Loucy (cell line): ENCODE measurements around the gene KIAA1328.

Experiments
- H2AFZ ChIP-seq: fragments of 200-600 bp; sonication (generic); 2 replicates; pipeline ENCODE4 v1.6.0; 2016; ENCODE audit warnings: antibody characterized with exemption, mild to moderate bottlenecking, low read length, moderate library complexity
- H3F3A ChIP-seq: fragments of 200-600 bp; 2 replicates; pipeline ENCODE4 v1.6.0; 2016; ENCODE audit warnings: antibody characterized with exemption, low read depth, mild to moderate bottlenecking
- H3K27me3 ChIP-seq: fragments of 200-600 bp; sonication (generic); 2 replicates; pipeline ENCODE4 v1.6.1; 2014; ENCODE audit warnings: low read length, mild to moderate bottlenecking; ENCODE audit not compliant: insufficient read depth, poor library complexity, severe bottlenecking
- H3K36me3 ChIP-seq: fragments of 200-600 bp; sonication (generic); 2 replicates; pipeline ENCODE4 v1.6.1; 2016; ENCODE audit warnings: low read length; ENCODE audit not compliant: insufficient read depth
- H3K4me1 ChIP-seq: fragments of 200-600 bp; sonication (generic); 2 replicates; pipeline ENCODE4 v1.5.1; 2014; ENCODE audit warnings: low read length, mild to moderate bottlenecking; ENCODE audit not compliant: insufficient read depth, poor library complexity, severe bottlenecking
- H3K4me2 ChIP-seq: fragments of 200-600 bp; sonication (generic); 2 replicates; pipeline ENCODE4 v1.6.0; 2014; ENCODE audit warnings: antibody characterized with exemption, low read length, low read depth, mild to moderate bottlenecking; ENCODE audit not compliant: poor library complexity, severe bottlenecking
- H3K4me3 ChIP-seq: fragments of 200-600 bp; sonication (generic); 2 replicates; pipeline ENCODE4 v1.5.1; 2014; ENCODE audit warnings: low read length, mild to moderate bottlenecking, mixed read lengths; ENCODE audit not compliant: poor library complexity, severe bottlenecking
- H3K79me2 ChIP-seq: fragments of 200-600 bp; sonication (generic); 2 replicates; pipeline ENCODE4 v1.6.1; 2014; ENCODE audit warnings: low read length; ENCODE audit not compliant: insufficient read depth
- H3K9ac ChIP-seq: fragments of 200-600 bp; sonication (generic); 2 replicates; pipeline ENCODE4 v1.6.0; 2014; ENCODE audit warnings: mild to moderate bottlenecking, low read depth, low read length, moderate library complexity; ENCODE audit not compliant: poor library complexity, severe bottlenecking
- H3K9me2 ChIP-seq: fragments of 200-600 bp; sonication (generic); replicated peaks from 2 replicates; pipeline ENCODE4 v1.6.1; 2016; ENCODE audit warnings: low read depth, low read length, mixed read lengths
- H3K9me3 ChIP-seq: fragments of 200-600 bp; sonication (generic); 2 replicates; pipeline ENCODE4 v1.6.1; 2014; ENCODE audit warnings: mild to moderate bottlenecking, antibody characterized with exemption, low read length, low read depth; ENCODE audit not compliant: insufficient read depth
- H4K20me1 ChIP-seq: fragments of 200-600 bp; sonication (generic); 2 replicates; pipeline ENCODE4 v1.6.0; 2014; ENCODE audit warnings: antibody characterized with exemption, low read length, mild to moderate bottlenecking; ENCODE audit not compliant: insufficient read depth, poor library complexity, severe bottlenecking
- EZH2phosphoT487 ChIP-seq: fragments of 200-600 bp; IDR thresholded peaks from 2 replicates; pipeline ENCODE4 v1.6.1; 2018; ENCODE audit warnings: antibody characterized with exemption, mild to moderate bottlenecking, moderate library complexity, borderline replicate concordance
- TF ChIP-seq, protein P1 (sequence below): fragments of 200-600 bp; sonication (generic); conservative IDR thresholded peaks from 2 replicates; pipeline ENCODE4 v1.5.1; 2014; ENCODE audit warnings: mild to moderate bottlenecking, antibody characterized with exemption, low read length

Gene KIAA1328

DNA sequence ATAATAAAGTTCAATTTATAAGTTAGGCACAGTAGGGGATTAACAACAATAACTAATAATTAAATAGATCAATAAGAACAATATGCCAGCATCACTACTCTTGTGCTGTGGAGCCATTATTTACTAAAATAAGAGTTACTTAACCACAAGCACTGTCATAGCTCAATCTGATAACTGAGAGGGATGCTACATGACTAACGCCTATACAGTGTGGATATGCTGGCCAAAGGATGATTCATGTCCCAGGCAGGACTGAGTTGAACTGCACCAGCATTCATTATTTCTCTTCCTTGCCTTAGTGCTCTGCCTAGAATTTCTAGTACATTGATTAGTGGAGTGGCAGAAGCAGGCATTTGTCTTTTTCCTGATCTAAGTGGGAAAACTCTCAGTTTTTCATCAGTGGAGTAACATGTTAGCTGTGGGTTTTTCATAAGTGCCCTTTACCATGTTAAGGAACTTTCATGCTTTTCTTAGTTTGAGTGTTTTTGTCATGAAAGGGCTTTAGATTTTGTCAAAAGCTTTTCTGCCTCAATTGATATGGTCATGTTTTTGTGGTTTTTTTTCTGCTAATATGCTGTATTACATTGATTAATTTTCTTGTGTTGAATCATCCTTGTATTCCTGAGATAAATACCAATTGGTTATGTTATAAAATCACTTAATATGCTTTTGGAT lies 21.7 kb downstream of the KIAA1328 start:
- Histone ChIP-seq H2AFZ (no peak overlapping the region), H3K9me3 (peaks cover 11% of the 10 kb centered on the region; the same call in 1 of the 2 replicates), H3K9ac (no peak overlapping the region), H4K20me1 (no peaks in the 10 kb centered on the region), H3K4me3 (no peak overlapping the region), H3K79me2 (no peaks in the 10 kb centered on the region), H3K36me3 (peaks cover 3% of the 10 kb centered on the region; the same call in 1 of the 2 replicates), H3K4me2 (no peak overlapping the region), H3K9me2 (no peaks in the 10 kb centered on the region), H3K4me1 (no peaks in the 10 kb centered on the region), H3F3A (no peaks in the 10 kb centered on the region), H3K27me3 (no peaks in the 10 kb centered on the region)
- TF ChIP-seq EZH2phosphoT487, result no peak
- TF ChIP-seq, protein P1, sequence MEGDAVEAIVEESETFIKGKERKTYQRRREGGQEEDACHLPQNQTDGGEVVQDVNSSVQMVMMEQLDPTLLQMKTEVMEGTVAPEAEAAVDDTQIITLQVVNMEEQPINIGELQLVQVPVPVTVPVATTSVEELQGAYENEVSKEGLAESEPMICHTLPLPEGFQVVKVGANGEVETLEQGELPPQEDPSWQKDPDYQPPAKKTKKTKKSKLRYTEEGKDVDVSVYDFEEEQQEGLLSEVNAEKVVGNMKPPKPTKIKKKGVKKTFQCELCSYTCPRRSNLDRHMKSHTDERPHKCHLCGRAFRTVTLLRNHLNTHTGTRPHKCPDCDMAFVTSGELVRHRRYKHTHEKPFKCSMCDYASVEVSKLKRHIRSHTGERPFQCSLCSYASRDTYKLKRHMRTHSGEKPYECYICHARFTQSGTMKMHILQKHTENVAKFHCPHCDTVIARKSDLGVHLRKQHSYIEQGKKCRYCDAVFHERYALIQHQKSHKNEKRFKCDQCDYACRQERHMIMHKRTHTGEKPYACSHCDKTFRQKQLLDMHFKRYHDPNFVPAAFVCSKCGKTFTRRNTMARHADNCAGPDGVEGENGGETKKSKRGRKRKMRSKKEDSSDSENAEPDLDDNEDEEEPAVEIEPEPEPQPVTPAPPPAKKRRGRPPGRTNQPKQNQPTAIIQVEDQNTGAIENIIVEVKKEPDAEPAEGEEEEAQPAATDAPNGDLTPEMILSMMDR, result no peak

DNA sequence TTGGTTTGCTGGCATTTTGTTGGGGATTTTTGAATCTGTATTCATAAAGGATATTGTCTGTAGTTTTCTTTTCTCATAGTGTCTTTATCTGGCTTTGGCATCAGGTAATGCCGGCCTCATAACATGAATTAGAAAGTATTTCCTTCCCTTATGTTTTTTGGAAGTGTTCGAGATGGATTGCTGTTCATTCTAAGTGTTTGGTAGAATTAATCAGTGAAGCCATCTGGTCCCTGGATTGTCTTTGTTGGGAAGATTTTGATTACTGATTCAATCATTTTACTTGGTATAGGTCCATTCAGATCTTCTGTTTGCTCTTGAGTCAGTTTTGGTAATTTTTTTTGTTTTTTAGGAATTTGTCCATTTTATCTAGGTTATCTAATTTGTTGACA lies 22.3 kb downstream of the KIAA1328 start:
- H3K27me3 ChIP-seq, result no peaks in the 10 kb centered on the region
- no peak overlapping the region for H2AFZ ChIP-seq
- no peak overlapping the region for H3K4me2 ChIP-seq
- no peaks in the 10 kb centered on the region for H3F3A ChIP-seq
- peaks cover 11% of the 10 kb centered on the region; the same call in 1 of the 2 replicates for H3K9me3 ChIP-seq
- H3K4me1 ChIP-seq, result no peaks in the 10 kb centered on the region
- H3K9me2 ChIP-seq, result no peaks in the 10 kb centered on the region
- no peak overlapping the region for H3K4me3 ChIP-seq
- no peak overlapping the region for H3K9ac ChIP-seq
- no peaks in the 10 kb centered on the region for H3K79me2 ChIP-seq
- H4K20me1 ChIP-seq, result no peaks in the 10 kb centered on the region
- TF ChIP-seq, protein P1, result no peak
- TF ChIP-seq EZH2phosphoT487, result no peak
- H3K36me3 ChIP-seq, result peaks cover 3% of the 10 kb centered on the region; the same call in 1 of the 2 replicates

DNA sequence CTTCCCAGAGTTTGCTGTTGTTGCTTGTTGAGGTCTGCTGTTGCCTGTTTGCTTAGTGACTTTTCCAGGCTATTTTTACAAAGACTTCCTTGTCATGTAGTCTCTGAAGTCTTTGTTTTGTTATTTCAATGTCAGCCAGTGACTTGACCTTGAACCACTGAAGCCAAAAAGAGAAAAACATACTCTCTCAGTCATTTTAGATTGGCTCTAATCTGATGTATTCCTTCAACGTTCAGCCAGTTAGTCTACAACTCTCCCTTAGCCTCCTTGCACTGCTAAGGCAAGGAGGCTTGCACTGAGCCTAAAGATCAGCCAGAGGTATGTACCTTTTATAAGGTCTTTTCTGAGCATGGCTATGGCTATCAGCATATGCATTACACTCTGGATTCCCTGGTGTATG lies 27.9 kb downstream of the KIAA1328 start:
- no peak for TF ChIP-seq EZH2phosphoT487
- TF ChIP-seq, protein P1, result no peak
- no peaks in the 10 kb centered on the region for H3K4me1 ChIP-seq
- no peaks in the 10 kb centered on the region for H3K79me2 ChIP-seq
- H3K9me2 ChIP-seq, result no peaks in the 10 kb centered on the region
- H3K36me3 ChIP-seq, result peaks cover 3% of the 10 kb centered on the region; the same call in 1 of the 2 replicates
- H3K4me2 ChIP-seq, result no peak overlapping the region
- H3K4me3 ChIP-seq, result no peak overlapping the region
- H3K9ac ChIP-seq, result no peak overlapping the region
- no peaks in the 10 kb centered on the region for H3F3A ChIP-seq
- no peak overlapping the region for H2AFZ ChIP-seq
- H4K20me1 ChIP-seq, result no peaks in the 10 kb centered on the region
- H3K27me3 ChIP-seq, result no peaks in the 10 kb centered on the region
- peaks cover 9% of the 10 kb centered on the region; the same call in 1 of the 2 replicates for H3K9me3 ChIP-seq
